AG04450 (cell line): ENCODE results near the gene IBSP. TPM values are rescaled to one million over a fixed set of nuclear protein-coding genes. Genes with fewer than 3 reads are reported as not detected.

Experiments
- CTCF ChIA-PET: fragments of 300-600, 350-600 bp; formaldehyde crosslinking; extraction: SDS; loops from one replicate; lab custom pipeline; 2022; ENCODE audit warnings: antibody characterized with exemption, inconsistent platforms; lab: Charles Lee
- POLR2A ChIA-PET: fragments of 350-600 bp; formaldehyde crosslinking; extraction: SDS; loops from one replicate; lab custom pipeline; 2021; ENCODE audit warnings: antibody characterized with exemption, inconsistent platforms; lab: Yijun Ruan, JAX
- DNase-seq: peaks from one replicate; pipeline ENCODE4 v3.0.0-alpha.2; 2011; ENCODE audit warnings: low read depth, low spot score
- H3K27ac ChIP-seq: one replicate; pipeline ENCODE4 v1.5.1; 2012; ENCODE audit warnings: low read depth, low read length, control low read depth
- H3K27me3 ChIP-seq: one replicate; pipeline ENCODE4 v1.6.0; 2012; ENCODE audit warnings: low read length; ENCODE audit not compliant: control insufficient read depth, insufficient read depth
- H3K4me3 ChIP-seq: 2 replicates; pipeline ENCODE4 v1.5.1; 2011; ENCODE audit warnings: mild to moderate bottlenecking, low read depth, low read length, control low read depth
- H3K9me3 ChIP-seq: 2 replicates; pipeline ENCODE4 v1.5.1; 2012; ENCODE audit warnings: low read length; ENCODE audit not compliant: control insufficient read depth, insufficient read depth
- CTCF ChIP-seq: IDR thresholded peaks from 2 replicates; pipeline ENCODE4 v1.5.1; 2011; ENCODE audit warnings: low read depth, low read length, control low read depth, inconsistent platforms
- polyA plus RNA-seq: library from polyadenylated mRNA; depleted of rRNA; stranded (reverse); fragments of >200 nt; gene quantifications from 2 replicates; pipeline ENCODE4 v1.2.3, GENCODE V29; 2011

Gene IBSP
- polyA plus RNA-seq, 1 experiment: not detected

DNA sequence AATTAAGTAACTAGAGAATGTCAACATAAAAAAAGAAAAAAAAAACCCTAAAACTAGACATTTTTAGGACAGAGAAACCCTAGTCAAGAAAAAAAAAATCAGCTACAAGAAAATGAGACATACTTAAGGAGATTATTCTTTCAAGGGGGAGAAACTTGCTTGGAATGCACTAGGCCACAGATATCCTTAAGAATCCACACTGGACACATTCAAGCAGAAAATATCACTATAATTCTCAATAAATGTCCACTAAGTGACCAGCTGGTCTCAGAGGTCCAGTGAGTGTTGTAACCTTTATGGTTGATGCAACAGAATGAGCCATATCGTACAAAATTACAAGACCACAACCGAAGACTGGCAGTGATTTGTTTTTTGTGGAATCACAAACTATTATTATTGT lies 15.6 kb upstream of the IBSP start:
- ChIA-PET CTCF (no interaction called here), POLR2A (no interaction called here)
- DNase-seq: no peak

DNA sequence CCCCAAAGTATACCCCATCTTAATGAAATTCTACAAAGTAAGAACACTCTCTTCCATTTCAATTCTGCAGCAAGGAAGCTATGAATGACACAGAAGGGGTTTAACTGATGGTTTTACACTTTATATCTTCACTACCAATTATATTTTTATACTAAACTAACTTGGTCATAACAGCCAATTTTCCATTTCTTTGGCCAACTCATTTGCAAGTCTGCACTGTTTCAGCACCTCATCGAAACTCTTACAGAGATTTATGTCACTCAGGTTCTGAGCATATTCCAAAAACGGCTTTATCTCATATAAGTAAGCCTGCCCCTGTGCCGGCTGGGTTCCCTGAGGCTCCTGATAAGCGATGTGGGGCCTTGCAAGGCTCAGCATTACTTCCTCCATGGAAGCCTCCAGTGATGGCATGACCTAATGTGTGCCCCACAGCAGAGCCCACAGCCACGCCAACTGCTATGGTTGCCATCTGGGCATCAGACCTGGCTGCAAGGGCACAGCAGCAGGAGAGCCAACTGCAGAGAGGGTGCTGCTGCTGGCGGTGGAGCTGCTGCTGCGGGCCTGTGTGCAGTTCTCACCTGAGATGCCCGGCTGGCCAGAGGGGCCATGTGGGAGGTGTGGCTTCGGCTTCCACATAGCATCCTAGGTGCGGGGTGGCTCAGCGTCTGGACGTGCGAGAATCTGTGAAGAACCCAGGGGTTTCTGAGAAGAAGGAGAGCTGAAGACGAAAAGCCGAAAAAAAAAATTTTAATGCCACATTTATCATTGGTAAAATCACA lies 13.4 kb upstream of the IBSP start:
- CTCF ChIA-PET: no interaction called here
- DNase-seq: no peak
- H3K27ac ChIP-seq: no peak overlapping the region
- TF ChIP-seq CTCF: no peak
- H3K9me3 ChIP-seq: peaks cover 2% of the 10 kb centered on the region; the same call in 1 of the 2 replicates
- H3K27me3 ChIP-seq: no peaks in the 10 kb centered on the region
- POLR2A ChIA-PET: no interaction called here
- no peak overlapping the region for H3K4me3 ChIP-seq

More for the DNA sequence above, 15.6 kb upstream of the IBSP start:
- no peaks in the 10 kb centered on the region for H3K27me3 ChIP-seq
- H3K27ac ChIP-seq: no peak overlapping the region
- peaks cover 2% of the 10 kb centered on the region; the same call in 1 of the 2 replicates for H3K9me3 ChIP-seq
- no peak for TF ChIP-seq CTCF
- no peak overlapping the region for H3K4me3 ChIP-seq

GRCh38 chr4:87802858-87803257 lies 3.5 kb downstream of the IBSP start:
- Histone ChIP-seq H3K4me3 (no peak overlapping the region), H3K9me3 (no peaks in the 10 kb centered on the region), H3K27ac (no peak overlapping the region), H3K27me3 (no peaks in the 10 kb centered on the region)
- no peak for TF ChIP-seq CTCF
- POLR2A ChIA-PET: no interaction called here
- CTCF ChIA-PET: no interaction called here
- DNase-seq: no peak

- POLR2A ChIA-PET: no interaction called here
Measured at GRCh38 chr4:87803421-87803820, 4.1 kb downstream of the IBSP start.

More at GRCh38 chr4:87803421-87803820, 4.1 kb downstream of the IBSP start:
- CTCF ChIA-PET: no interaction called here
- no peak for TF ChIP-seq CTCF
- DNase-seq: no peak
- Histone ChIP-seq H3K4me3 (no peak overlapping the region), H3K27ac (no peak overlapping the region), H3K27me3 (no peaks in the 10 kb centered on the region), H3K9me3 (no peaks in the 10 kb centered on the region)
